Choroid plexus epithelial cell (primary cell): ENCODE results near the gene P4HB.
A peak's percentile ranks its signal among the peaks of the same experiment; 100 is the strongest.

ENCODE experiments used
- DNase-seq: peaks from one replicate; pipeline ENCODE4 v3.0.0-alpha.2; 2010; ENCODE audit warnings: low read depth
- H3K4me3 ChIP-seq: 2 replicates; pipeline ENCODE4 v1.5.1; 2011; ENCODE audit warnings: low read depth, mild to moderate bottlenecking, control low read depth, low read length, moderate library complexity
- TF ChIP-seq, protein P1 (sequence below): conservative IDR thresholded peaks from 2 replicates; pipeline ENCODE4 v1.5.1; 2011; ENCODE audit warnings: low read depth, mild to moderate bottlenecking, control low read depth, inconsistent platforms, low read length, moderate library complexity

Gene P4HB

GRCh38 chr17:81802856-81803643 is 57.3 kb downstream of the P4HB start:
- DNase-seq: no peak
- no peak overlapping the region for H3K4me3 ChIP-seq
- TF ChIP-seq, protein P1, sequence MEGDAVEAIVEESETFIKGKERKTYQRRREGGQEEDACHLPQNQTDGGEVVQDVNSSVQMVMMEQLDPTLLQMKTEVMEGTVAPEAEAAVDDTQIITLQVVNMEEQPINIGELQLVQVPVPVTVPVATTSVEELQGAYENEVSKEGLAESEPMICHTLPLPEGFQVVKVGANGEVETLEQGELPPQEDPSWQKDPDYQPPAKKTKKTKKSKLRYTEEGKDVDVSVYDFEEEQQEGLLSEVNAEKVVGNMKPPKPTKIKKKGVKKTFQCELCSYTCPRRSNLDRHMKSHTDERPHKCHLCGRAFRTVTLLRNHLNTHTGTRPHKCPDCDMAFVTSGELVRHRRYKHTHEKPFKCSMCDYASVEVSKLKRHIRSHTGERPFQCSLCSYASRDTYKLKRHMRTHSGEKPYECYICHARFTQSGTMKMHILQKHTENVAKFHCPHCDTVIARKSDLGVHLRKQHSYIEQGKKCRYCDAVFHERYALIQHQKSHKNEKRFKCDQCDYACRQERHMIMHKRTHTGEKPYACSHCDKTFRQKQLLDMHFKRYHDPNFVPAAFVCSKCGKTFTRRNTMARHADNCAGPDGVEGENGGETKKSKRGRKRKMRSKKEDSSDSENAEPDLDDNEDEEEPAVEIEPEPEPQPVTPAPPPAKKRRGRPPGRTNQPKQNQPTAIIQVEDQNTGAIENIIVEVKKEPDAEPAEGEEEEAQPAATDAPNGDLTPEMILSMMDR: no peak

GRCh38 chr17:81802048-81802758 is 58.1 kb downstream of the P4HB start:
- TF ChIP-seq, protein P1: no peak
- H3K4me3 ChIP-seq: no peak overlapping the region
- no peak for DNase-seq

GRCh38 chr17:81801327-81801726 is 59.0 kb downstream of the P4HB start:
- TF ChIP-seq, protein P1: no peak
- H3K4me3 ChIP-seq: no peak overlapping the region
- no peak for DNase-seq

DNA sequence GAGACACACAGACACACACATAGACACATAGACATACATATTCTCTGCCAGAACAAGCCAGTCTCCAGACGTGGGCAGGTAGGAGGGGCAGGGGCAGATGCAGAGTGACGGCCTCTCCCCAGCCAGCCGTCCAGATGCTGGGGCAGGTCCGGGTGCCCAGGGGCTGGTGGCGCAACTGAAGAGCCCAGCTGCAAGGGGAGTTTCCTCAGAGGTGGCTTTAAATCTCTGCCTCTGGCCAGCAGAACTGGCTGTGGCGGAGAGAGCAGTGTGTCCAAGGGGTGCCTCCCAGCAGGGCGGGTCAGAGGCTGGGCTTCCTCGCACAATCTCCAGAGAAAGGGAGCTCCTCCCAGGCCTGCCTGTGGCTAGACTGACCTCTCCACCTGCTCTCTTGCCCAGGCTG is 65.8 kb downstream of the P4HB start:
- TF ChIP-seq, protein P1: no peak

DNA sequence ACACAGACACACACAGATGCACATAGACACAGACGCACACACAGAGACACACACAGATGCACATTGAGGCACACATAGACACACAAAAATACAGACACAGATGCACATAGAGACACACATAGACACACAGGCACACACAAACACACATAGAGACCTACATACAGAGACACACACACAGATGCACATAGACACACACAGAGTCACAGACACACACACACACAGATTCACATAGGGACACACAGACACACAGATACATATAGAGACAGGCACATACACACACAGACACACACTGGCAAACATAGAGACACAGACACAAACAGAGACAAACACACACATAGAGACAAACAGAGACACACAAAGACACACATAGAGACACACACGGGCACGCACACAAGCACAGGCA is 66.3 kb downstream of the P4HB start:
- TF ChIP-seq, protein P1: no peak
- DNase-seq: no peak

More for the DNA sequence above, 65.8 kb downstream of the P4HB start:
- DNase-seq: peak; percentile 31
- no peak overlapping the region for H3K4me3 ChIP-seq

More for the DNA sequence above, 66.3 kb downstream of the P4HB start:
- no peak overlapping the region for H3K4me3 ChIP-seq
